ENCODE results near the gene DAGLA. TPM values are rescaled to one million over a fixed set of nuclear protein-coding genes. Genes with fewer than 3 reads are reported as not detected.

The DAGLA gene
- total and polyA plus RNA-seq, 2 of the 13 experiments (the other 11 are each of a cell fraction or from before 2014, with no cell fraction given), result 2.6 to 3.9 TPM

DNA sequence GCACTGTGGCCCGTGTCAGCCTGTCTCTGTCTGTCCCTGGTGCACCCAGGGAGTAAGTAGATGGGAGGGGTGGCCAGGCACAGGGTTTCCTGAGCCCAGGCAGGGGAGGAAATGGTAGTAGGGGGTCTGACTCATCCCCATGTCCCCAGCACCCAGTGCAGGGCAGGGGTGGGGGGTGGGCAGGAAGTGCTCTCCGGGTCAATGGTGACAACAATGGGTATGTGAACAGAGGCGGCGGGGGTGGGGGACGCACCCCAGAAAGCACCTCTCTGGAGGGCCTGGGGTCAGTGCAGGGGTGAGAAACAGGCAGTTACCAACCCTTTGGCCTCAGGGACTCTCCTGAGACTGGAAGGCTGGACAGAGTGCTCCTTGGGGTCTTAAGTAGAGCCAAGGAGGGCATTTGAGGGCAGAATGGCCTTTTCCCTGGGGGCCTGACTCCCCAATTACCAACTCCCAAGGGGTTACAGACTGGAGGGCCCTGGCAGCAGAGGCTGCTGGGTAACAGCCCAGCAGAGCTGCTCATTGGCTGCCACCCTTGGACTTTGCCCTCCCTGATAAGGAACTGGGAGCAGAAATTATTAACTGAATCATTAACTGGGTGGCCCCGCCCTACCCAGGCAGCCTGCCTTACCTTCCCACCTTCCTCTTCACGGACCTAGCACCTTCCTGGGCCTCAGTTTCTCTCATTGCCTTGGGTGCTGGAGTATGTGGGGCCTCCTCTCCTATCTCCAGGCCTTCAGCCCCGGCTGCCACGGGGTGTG lies 76.4 kb downstream of the DAGLA start (continued):
- no peak for TF ChIP-seq GLI4 (CRISPR knock-in tag; IDR thresholded peaks at IDR 0.05; ENCODE audit: borderline replicate concordance)
- TF ChIP-seq MYC (CRISPR knock-in tag; IDR thresholded peaks at IDR 0.05; ENCODE audit: borderline replicate concordance), result peak; percentile 44; the same call in 1 of the 2 replicates
- TF ChIP-seq ZNF282 (IDR thresholded peaks at IDR 0.05; ENCODE audit: partially characterized antibody), result no peak
- TF ChIP-seq SOX13 (IDR thresholded peaks at IDR 0.05), result peak; percentile 35; the same call in 1 of the 2 replicates
- TF ChIP-seq SOX13 (CRISPR knock-in tag; conservative IDR thresholded peaks at IDR 0.05 in 1 of 2, IDR thresholded peaks at IDR 0.05 in 1 of 2), result peak in 1 of 2 experiments; percentile 86; a peak in 2 of 4 replicates
- peak; percentile 47 to 87; a peak in 3 of 4 replicates for TF ChIP-seq NR2F1 (CRISPR knock-in tag; IDR thresholded peaks at IDR 0.05)
- no peak for TF ChIP-seq ZNF569 (CRISPR knock-in tag; IDR thresholded peaks at IDR 0.05; ENCODE audit: borderline replicate concordance)
- no peak; the same call in 1 of the 2 replicates for TF ChIP-seq ZNF460 (CRISPR knock-in tag; IDR thresholded peaks at IDR 0.05; ENCODE audit: borderline replicate concordance)
- peak; percentile 82 for TF ChIP-seq KAT8 (CRISPR knock-in tag; IDR thresholded peaks at IDR 0.05)
- TF ChIP-seq, protein P1, sequence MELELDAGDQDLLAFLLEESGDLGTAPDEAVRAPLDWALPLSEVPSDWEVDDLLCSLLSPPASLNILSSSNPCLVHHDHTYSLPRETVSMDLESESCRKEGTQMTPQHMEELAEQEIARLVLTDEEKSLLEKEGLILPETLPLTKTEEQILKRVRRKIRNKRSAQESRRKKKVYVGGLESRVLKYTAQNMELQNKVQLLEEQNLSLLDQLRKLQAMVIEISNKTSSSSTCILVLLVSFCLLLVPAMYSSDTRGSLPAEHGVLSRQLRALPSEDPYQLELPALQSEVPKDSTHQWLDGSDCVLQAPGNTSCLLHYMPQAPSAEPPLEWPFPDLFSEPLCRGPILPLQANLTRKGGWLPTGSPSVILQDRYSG (CRISPR knock-in tag; IDR thresholded peaks at IDR 0.05), result no peak
- peak; percentile 24; the same call in 1 of the 2 replicates for TF ChIP-seq PITX1 (CRISPR knock-in tag; IDR thresholded peaks at IDR 0.05)
- peak; percentile 40; the same call in 1 of the 2 replicates for TF ChIP-seq YEATS2 (CRISPR knock-in tag; IDR thresholded peaks at IDR 0.05; ENCODE audit: borderline replicate concordance)
- 0 out of 2 replicates have a peak, but pooled peaks have one; percentile 73 for TF ChIP-seq ZNF709 (CRISPR knock-in tag; IDR thresholded peaks at IDR 0.05)
- peak; percentile 84; the same call in 1 of the 2 replicates for TF ChIP-seq ZNF747 (CRISPR knock-in tag; IDR thresholded peaks at IDR 0.05; ENCODE audit: borderline replicate concordance)
- TF ChIP-seq ZNF430 (CRISPR knock-in tag; IDR thresholded peaks at IDR 0.05), result peak; percentile 40; the same call in 1 of the 2 replicates
- no peak for TF ChIP-seq MYNN (CRISPR knock-in tag; IDR thresholded peaks at IDR 0.05; ENCODE audit: low read depth)
- TF ChIP-seq, protein P2, sequence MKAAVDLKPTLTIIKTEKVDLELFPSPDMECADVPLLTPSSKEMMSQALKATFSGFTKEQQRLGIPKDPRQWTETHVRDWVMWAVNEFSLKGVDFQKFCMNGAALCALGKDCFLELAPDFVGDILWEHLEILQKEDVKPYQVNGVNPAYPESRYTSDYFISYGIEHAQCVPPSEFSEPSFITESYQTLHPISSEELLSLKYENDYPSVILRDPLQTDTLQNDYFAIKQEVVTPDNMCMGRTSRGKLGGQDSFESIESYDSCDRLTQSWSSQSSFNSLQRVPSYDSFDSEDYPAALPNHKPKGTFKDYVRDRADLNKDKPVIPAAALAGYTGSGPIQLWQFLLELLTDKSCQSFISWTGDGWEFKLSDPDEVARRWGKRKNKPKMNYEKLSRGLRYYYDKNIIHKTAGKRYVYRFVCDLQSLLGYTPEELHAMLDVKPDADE (CRISPR knock-in tag; IDR thresholded peaks at IDR 0.05), result no peak
- TF ChIP-seq, protein P3, sequence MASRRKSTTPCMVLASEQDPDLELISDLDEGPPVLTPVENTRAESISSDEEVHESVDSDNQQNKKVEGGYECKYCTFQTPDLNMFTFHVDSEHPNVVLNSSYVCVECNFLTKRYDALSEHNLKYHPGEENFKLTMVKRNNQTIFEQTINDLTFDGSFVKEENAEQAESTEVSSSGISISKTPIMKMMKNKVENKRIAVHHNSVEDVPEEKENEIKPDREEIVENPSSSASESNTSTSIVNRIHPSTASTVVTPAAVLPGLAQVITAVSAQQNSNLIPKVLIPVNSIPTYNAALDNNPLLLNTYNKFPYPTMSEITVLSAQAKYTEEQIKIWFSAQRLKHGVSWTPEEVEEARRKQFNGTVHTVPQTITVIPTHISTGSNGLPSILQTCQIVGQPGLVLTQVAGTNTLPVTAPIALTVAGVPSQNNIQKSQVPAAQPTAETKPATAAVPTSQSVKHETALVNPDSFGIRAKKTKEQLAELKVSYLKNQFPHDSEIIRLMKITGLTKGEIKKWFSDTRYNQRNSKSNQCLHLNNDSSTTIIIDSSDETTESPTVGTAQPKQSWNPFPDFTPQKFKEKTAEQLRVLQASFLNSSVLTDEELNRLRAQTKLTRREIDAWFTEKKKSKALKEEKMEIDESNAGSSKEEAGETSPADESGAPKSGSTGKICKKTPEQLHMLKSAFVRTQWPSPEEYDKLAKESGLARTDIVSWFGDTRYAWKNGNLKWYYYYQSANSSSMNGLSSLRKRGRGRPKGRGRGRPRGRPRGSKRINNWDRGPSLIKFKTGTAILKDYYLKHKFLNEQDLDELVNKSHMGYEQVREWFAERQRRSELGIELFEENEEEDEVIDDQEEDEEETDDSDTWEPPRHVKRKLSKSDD (CRISPR knock-in tag; IDR thresholded peaks at IDR 0.05; ENCODE audit: low read depth), result 0 out of 2 replicates have a peak, but pooled peaks have one; percentile 49
- no peak for TF ChIP-seq WIZ (CRISPR knock-in tag; IDR thresholded peaks at IDR 0.05)
- no peak for TF ChIP-seq CEBPB (IDR thresholded peaks at IDR 0.05; ENCODE audit: borderline replicate concordance, low read depth, low read length)
- TF ChIP-seq CHD2 (IDR thresholded peaks at IDR 0.05; ENCODE audit: low read depth, low read length), result no peak
- peak; percentile 79 for TF ChIP-seq NR2C2 (CRISPR knock-in tag; IDR thresholded peaks at IDR 0.05; ENCODE audit: borderline replicate concordance)
- TF ChIP-seq, protein P4, sequence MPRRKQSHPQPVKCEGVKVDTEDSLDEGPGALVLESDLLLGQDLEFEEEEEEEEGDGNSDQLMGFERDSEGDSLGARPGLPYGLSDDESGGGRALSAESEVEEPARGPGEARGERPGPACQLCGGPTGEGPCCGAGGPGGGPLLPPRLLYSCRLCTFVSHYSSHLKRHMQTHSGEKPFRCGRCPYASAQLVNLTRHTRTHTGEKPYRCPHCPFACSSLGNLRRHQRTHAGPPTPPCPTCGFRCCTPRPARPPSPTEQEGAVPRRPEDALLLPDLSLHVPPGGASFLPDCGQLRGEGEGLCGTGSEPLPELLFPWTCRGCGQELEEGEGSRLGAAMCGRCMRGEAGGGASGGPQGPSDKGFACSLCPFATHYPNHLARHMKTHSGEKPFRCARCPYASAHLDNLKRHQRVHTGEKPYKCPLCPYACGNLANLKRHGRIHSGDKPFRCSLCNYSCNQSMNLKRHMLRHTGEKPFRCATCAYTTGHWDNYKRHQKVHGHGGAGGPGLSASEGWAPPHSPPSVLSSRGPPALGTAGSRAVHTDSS (CRISPR knock-in tag; conservative IDR thresholded peaks at IDR 0.05), result no peak
